Transverse colon (tissue), 4 donors: ENCODE measurements around the gene PIP5K1B. TPM values are rescaled to one million over a fixed set of nuclear protein-coding genes. Genes with fewer than 3 reads are reported as not detected.

Experiments used
- DNase-seq: peaks from one replicate; pipeline ENCODE4 v3.0.0-alpha.2; 2019
- H3K27ac ChIP-seq, 4 donors: fragments of 200-600 bp; sonication (generic); 2 replicates each; pipeline ENCODE4 v1.5.1; 2016 to 2018; ENCODE audit warnings: inconsistent platforms in 4 of 4
- H3K27me3 ChIP-seq: fragments of 200-600 bp; sonication (generic); 2 replicates; pipeline ENCODE4 v1.5.1; 2017; ENCODE audit warnings: inconsistent platforms
- H3K36me3 ChIP-seq, 4 donors: fragments of 200-600 bp; sonication (generic); 2 replicates each; pipeline ENCODE4 v1.5.1; 2017 to 2019; ENCODE audit warnings: inconsistent platforms in 4 of 4
- H3K4me1 ChIP-seq, 4 donors: fragments of 200-600 bp; sonication (generic); 2 replicates each; pipeline ENCODE4 v1.5.1; 2017 to 2020; ENCODE audit warnings: inconsistent platforms in 4 of 4
- H3K4me3 ChIP-seq, 4 donors: fragments of 200-600 bp; sonication (generic); 1 replicate in 1 of 4; 2 replicates in 3 of 4; pipeline versions ENCODE4 v1.5.1 to v1.6.1; 2017 to 2019; ENCODE audit warnings: inconsistent platforms in 4 of 4
- H3K9me3 ChIP-seq, 2 donors: fragments of 200-600 bp; sonication (generic); 2 replicates each; pipeline ENCODE4 v1.5.1; 2017 to 2019; ENCODE audit warnings: inconsistent platforms in 2 of 2
- EP300 ChIP-seq: sonication (generic); formaldehyde crosslinking; IDR thresholded peaks from one replicate; pipeline ENCODE4 v1.6.1; 2017; ENCODE audit warnings: antibody characterized with exemption, low read depth
- POLR2A ChIP-seq: fragments of 450-650 bp; IDR thresholded peaks from one replicate; pipeline ENCODE4 v1.6.1; 2016; ENCODE audit warnings: antibody characterized with exemption, mild to moderate bottlenecking, moderate library complexity
- POLR2AphosphoS5 ChIP-seq, 3 donors: sonication (generic); formaldehyde crosslinking; IDR thresholded peaks; one replicate each; pipeline ENCODE4 v1.6.1; 2016; ENCODE audit warnings: antibody characterized with exemption in 3 of 3
- WGBS, 2 donors: methylation state at CpG; one replicate each; pipeline ENCODE4 v1.1.5; 2018; ENCODE audit warnings: low coverage in 1 of 2; 5-methylcytosine and 5-hydroxymethylcytosine counted together
- in situ Hi-C, 4 donors: fragments of 200-750 bp; cut with MboI; loops; one replicate each; pipeline versions ENCODE4 v1.15.0 to v1.15.1; 2017; ENCODE audit warnings: low sequenced_read_pairs in 3 of 4, low pct_ligation_motif_present in 1 of 4, low pct_unique_long_range_greater_than_20kb in 1 of 4
- intact Hi-C: fragments of 100-400 bp; cut with DNase I; formaldehyde crosslinking; loops from one replicate; pipeline ENCODE4 v1.15.1; 2023; ENCODE audit warnings: low total_unique reads
- total RNA-seq, 4 donors: library from RNA; depleted of rRNA; stranded (reverse); fragments of >200 nt; gene quantifications; one replicate each; pipeline ENCODE4 v1.1.0, GENCODE V29; 2016
- TF ChIP-seq, protein P1 (sequence below), 5 experiments: fragments of 200-600 bp in 3 of 5; fragments of 450-650 bp in 2 of 5; sonication (generic) in 3 of 5; IDR thresholded peaks; 1 replicate in 2 of 5; 2 replicates in 3 of 5; pipeline ENCODE4 v1.5.1; 2016 to 2017; ENCODE audit warnings: antibody characterized with exemption in 5 of 5, inconsistent platforms in 3 of 5, mild to moderate bottlenecking in 2 of 5, moderate library complexity in 1 of 5

Gene PIP5K1B
- total RNA-seq, 4 donors from 2014 or later, result 45.6 to 104 (median 76.0) TPM

DNA sequence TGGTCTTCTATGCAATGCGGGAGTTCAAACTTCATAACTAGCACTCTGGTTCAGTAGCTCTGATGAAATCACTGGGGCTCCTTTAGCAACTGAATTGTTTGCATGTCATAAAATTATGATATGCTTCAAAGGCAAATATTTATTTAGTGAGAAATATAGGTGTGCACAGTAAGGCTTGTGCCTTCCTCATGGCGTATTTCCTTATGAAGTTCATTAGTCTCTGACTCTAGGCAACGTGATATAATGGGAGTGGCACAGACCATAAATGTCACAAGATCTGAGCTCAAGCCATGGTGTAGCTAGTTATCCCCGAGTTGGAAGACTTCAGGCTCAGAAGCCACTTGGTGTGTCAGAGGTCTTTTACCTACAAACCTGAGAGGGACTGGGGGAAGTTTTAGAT is 35.5 kb downstream of the PIP5K1B start:
- Histone ChIP-seq H3K4me1 (peaks cover 14 to 62% (median 31%) of the 10 kb centered on the region in 4 donors), H3K4me3 (peak overlapping the region in 2 of 4 donors; percentile 13 to 33)
- peak; percentile 77 for DNase-seq

DNA sequence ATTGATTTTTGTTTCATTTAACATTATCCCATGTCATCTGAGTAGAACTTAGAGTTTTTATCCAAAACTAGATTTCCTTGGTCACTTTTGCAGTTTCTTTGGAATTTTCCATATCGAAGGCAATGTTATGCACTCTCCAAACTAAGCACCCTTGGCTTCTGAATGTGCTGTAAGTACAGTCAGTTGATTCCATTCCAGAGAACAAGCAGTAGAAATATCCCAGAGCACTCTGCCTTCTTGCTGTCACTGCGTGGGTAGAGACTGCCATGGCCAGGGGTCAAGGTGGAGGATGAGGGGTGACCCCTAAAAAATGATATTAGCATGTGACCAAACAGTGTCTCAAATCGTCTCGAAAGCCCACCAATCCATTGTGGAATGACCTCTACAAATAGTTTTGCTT is 36.2 kb downstream of the PIP5K1B start:
- 60 to 72% methylated on average over 3 to 4 of the region's 4 CpGs for WGBS, 2 donors
- Histone ChIP-seq H3K27ac (peak overlapping the region; percentile 81 to 87 (median 85)), H3K27me3 (no peaks in the 10 kb centered on the region), H3K36me3 (no peaks in the 10 kb centered on the region), H3K4me3 (peak overlapping the region in 1 of 4 donors; percentile 6), H3K9me3 (no peaks in the 10 kb centered on the region), H3K4me1 (peaks cover 15 to 57% (median 29%) of the 10 kb centered on the region in 4 donors)
- TF ChIP-seq EP300 (no peak), POLR2A (no peak), POLR2AphosphoS5 (IDR thresholded peaks at IDR 0.05) (no peak)
- TF ChIP-seq, protein P1, sequence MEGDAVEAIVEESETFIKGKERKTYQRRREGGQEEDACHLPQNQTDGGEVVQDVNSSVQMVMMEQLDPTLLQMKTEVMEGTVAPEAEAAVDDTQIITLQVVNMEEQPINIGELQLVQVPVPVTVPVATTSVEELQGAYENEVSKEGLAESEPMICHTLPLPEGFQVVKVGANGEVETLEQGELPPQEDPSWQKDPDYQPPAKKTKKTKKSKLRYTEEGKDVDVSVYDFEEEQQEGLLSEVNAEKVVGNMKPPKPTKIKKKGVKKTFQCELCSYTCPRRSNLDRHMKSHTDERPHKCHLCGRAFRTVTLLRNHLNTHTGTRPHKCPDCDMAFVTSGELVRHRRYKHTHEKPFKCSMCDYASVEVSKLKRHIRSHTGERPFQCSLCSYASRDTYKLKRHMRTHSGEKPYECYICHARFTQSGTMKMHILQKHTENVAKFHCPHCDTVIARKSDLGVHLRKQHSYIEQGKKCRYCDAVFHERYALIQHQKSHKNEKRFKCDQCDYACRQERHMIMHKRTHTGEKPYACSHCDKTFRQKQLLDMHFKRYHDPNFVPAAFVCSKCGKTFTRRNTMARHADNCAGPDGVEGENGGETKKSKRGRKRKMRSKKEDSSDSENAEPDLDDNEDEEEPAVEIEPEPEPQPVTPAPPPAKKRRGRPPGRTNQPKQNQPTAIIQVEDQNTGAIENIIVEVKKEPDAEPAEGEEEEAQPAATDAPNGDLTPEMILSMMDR (IDR thresholded peaks at IDR 0.05), result no peak
- in situ Hi-C loops, result no loop called here
- DNase-seq, result no peak
- intact Hi-C loops, result no loop called here

More for the DNA sequence above, 35.5 kb downstream of the PIP5K1B start:
- WGBS, 2 donors, result 28 to 48% methylated on average over 3 to 4 of the region's 4 CpGs
- Histone ChIP-seq H3K27me3 (no peaks in the 10 kb centered on the region), H3K36me3 (no peaks in the 10 kb centered on the region), H3K27ac (peak overlapping the region; percentile 81 to 91 (median 85)), H3K9me3 (no peaks in the 10 kb centered on the region)
- TF ChIP-seq EP300 (peak; percentile 90), POLR2A (peak; percentile 88), POLR2AphosphoS5 (IDR thresholded peaks at IDR 0.05) (peak; percentile 78 to 92 (median 86))
- TF ChIP-seq, protein P1 (IDR thresholded peaks at IDR 0.05), result no peak
- in situ Hi-C loops, result no loop called here
- intact Hi-C loops, result no loop called here

DNA sequence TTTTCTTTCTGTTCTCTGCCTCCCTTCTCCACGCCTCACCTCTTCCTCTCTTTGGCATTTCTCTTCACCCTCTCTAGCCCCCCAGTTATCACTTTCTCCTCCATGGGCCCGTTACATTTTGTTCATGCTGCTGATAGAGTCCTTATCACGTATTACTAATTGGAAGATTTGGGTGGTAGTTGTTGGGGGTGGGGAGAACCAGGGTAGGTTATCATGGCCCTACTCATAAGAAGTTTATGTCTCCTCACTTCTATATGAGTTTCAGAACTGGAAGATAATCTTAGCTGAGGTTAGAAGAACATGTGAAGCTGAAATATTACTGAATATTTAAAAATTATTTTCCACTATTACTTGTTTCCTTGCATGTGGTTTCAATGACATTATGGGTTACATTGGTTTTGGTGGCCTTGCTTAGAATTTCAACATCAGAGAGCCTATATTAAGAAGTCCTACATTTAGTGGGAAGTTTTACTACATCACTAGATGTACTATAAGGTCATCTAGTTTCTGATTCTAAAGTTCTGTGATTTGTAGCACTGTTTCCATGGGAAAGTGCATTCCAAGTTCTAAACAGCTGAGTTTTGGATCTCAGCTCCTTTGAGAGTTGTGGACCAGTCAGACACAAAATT is 36.8 kb downstream of the PIP5K1B start:
- no peak overlapping the region for H3K4me3 ChIP-seq
- peak overlapping the region; percentile 81 to 87 (median 85) for H3K27ac ChIP-seq
- H3K9me3 ChIP-seq, result no peaks in the 10 kb centered on the region
- H3K27me3 ChIP-seq, result no peaks in the 10 kb centered on the region
- H3K36me3 ChIP-seq, result no peaks in the 10 kb centered on the region
- peaks cover 18 to 57% (median 28%) of the 10 kb centered on the region in 4 donors for H3K4me1 ChIP-seq
- in situ Hi-C loops, result no loop called here
- WGBS, 2 donors, result 66 to 89% methylated on average over 3 of the region's 3 CpGs
- no peak for DNase-seq
- TF ChIP-seq, protein P1 (IDR thresholded peaks at IDR 0.05), result no peak
- TF ChIP-seq EP300, result no peak
- no peak for TF ChIP-seq POLR2A
- TF ChIP-seq POLR2AphosphoS5 (IDR thresholded peaks at IDR 0.05), result no peak
- intact Hi-C loops, result no loop called here

DNA sequence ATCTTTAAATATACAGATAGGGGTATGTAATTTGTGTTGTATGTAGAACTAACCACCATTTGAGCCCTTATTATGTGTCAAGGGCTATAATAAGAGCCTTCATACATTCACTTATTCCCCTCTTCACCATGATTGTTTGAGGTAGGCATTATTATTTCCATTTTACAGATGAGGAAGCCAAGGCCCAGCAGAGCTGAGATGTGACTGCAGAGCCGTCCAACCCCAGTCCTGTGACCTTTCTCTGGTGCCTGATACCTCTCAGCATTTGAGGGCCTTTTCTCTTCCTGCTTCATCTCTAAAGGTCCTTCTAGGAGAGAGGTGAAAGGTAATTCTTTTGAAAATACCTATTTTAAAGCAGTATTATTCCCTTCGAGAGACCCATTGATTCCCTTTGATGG is 37.3 kb downstream of the PIP5K1B start:
- peak overlapping the region in 1 of 4 donors; percentile 87 for H3K27ac ChIP-seq
- no peak for DNase-seq

More for the DNA sequence above, 37.3 kb downstream of the PIP5K1B start:
- TF ChIP-seq POLR2AphosphoS5 (IDR thresholded peaks at IDR 0.05) (no peak), EP300 (no peak), POLR2A (no peak)
- TF ChIP-seq, protein P1 (IDR thresholded peaks at IDR 0.05), result no peak
- in situ Hi-C loops (no loop called here), intact Hi-C loops (no loop called here)
- Histone ChIP-seq H3K4me3 (no peak overlapping the region), H3K27me3 (no peaks in the 10 kb centered on the region), H3K9me3 (no peaks in the 10 kb centered on the region), H3K4me1 (peaks cover 21 to 54% (median 28%) of the 10 kb centered on the region in 4 donors), H3K36me3 (no peaks in the 10 kb centered on the region)
- 92 to 94% methylated on average over 2 of the region's 2 CpGs for WGBS, 2 donors
